HG03066 (cell line): ENCODE measurements around the gene FBXO8.

Experiments used
- ATAC-seq: cut with Tn5 transposase; IDR thresholded peaks from one replicate; pipeline ENCODE4 v1.9.1; 2021; ENCODE audit warnings: low read depth; ENCODE audit not compliant: unreplicated experiment

FBXO8 gene

GRCh38 chr4:174211622-174212044 lies 71.8 kb downstream of the FBXO8 start:
- ATAC-seq, result no peak

- no peak for ATAC-seq
These were observed 72.4 kb downstream of the FBXO8 start for GRCh38 chr4:174210952-174211490.

GRCh38 chr4:174210354-174210753 lies 73.1 kb downstream of the FBXO8 start:
- no peak for ATAC-seq

GRCh38 chr4:174209341-174209740 lies 74.1 kb downstream of the FBXO8 start:
- no peak for ATAC-seq

GRCh38 chr4:174207367-174207766 lies 76.1 kb downstream of the FBXO8 start:
- no peak for ATAC-seq

- no peak for ATAC-seq
These were observed 79.2 kb downstream of the FBXO8 start for GRCh38 chr4:174204164-174204831.

GRCh38 chr4:174201871-174202270 lies 81.6 kb downstream of the FBXO8 start:
- ATAC-seq, result no peak

- ATAC-seq, result no peak
These were observed 83.7 kb downstream of the FBXO8 start for GRCh38 chr4:174199735-174200134.

GRCh38 chr4:174198828-174199227 lies 84.6 kb downstream of the FBXO8 start:
- no peak for ATAC-seq

- no peak for ATAC-seq
These were observed 85.1 kb downstream of the FBXO8 start for GRCh38 chr4:174198396-174198795.

GRCh38 chr4:174193438-174194374 lies 89.8 kb downstream of the FBXO8 start:
- ATAC-seq, result no peak

- no peak for ATAC-seq
These were observed 90.5 kb downstream of the FBXO8 start for GRCh38 chr4:174192943-174193342.

GRCh38 chr4:174190832-174191500 lies 92.5 kb downstream of the FBXO8 start:
- no peak for ATAC-seq

GRCh38 chr4:174189392-174190015 lies 94.0 kb downstream of the FBXO8 start:
- ATAC-seq, result no peak
